NCI-H69 (cell line): ENCODE measurements around the gene SPECC1L.

Experiments used
- DNase-seq: peaks from one replicate; lab custom pipeline; 2025; lab: John Stamatoyannopoulos, UW

The SPECC1L gene

DNA sequence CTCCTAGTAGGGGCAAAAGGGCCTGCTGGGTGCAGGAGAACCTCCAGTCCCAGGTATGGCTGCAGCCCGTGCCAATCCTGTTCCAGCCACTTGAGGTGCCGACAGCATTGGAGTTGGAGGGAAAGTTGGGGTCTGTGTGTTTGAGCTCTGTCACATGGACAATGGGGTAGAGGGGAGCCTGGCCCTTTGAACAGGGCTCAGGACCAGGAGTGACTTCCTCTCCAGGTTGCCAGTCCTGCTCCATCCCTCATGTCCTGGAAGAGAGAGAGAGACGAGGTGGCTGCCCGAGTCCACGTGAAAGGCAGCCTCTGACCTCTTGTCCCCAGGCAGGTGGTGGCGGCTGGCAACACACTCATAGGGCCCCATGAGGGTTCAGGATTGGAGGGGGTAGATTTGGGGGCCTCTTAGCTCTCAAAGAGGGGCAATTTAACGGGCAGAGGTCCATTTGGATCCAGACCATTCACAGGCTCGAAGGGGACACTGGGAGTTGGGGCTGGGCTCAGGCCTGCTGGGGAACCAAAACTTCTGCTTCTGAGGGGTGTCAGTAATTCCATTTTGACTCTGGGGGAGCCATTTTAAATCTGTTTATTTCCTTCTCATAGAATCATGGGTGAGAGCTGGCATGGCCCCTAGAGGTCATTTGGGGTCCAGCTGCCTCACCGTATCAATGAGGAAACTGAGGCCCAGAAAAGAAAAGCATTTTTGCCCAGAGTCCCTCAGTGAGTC, 160.8 kb downstream of the SPECC1L start:
- DNase-seq = peak; percentile 17

GRCh38 chr22:24432059-24432853, 161.6 kb downstream of the SPECC1L start:
- DNase-seq = peak; percentile 61

DNA sequence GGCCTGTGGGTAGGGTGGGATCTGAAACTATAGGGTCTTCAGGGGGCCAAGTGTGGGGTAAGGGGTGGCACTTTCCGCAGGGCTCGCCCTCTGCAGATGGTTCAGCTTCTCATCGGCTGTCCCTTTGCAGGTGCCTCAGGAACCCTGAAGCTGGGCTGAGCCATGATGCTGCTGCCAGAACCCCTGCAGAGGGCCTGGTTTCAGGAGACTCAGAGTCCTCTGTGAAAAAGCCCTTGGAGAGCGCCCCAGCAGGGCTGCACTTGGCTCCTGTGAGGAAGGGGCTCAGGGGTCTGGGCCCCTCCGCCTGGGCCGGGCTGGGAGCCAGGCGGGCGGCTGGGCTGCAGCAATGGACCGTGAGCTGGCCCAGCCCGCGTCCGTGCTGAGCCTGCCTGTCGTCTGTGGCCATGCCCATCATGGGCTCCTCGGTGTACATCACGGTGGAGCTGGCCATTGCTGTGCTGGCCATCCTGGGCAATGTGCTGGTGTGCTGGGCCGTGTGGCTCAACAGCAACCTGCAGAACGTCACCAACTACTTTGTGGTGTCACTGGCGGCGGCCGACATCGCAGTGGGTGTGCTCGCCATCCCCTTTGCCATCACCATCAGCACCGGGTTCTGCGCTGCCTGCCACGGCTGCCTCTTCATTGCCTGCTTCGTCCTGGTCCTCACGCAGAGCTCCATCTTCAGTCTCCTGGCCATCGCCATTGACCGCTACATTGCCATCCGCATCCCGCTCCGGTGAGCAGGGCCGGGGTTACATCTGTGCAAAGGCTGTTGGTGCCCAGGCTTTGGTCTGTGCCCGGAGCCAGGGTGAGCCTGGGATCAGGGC, 162.6 kb downstream of the SPECC1L start:
- no peak for DNase-seq

DNA sequence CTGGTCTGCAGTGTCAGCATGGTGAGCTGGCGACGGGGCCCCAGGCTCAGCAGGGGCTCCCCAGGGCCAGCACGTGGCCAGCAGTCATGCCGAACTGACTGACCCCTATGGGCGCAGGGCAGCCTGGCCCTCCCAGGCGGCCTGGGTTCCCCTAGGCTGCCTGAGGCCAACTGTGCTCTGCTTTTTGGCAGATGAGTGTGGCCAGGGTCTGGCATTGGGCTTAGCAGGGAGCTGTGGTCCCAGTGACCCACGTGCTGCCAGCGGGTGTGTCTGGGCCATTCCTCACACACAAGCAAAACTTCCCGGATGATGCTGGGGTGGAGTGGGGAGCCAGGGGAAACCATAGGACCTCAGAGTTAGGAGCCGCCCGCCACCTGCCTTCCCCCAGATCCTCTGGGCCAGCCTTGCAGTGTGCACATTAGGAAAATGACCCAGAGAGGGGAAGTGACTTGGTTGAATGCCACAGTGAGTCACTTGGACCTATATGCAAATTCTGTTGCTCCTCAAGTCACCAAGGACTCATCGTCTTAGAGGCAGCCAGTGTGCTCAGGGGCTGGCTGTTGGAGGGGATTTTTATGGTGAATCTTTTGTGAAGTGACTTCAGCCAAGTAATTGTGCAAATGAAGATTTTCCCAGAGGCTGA, 163.3 kb downstream of the SPECC1L start:
- DNase-seq = no peak

DNA sequence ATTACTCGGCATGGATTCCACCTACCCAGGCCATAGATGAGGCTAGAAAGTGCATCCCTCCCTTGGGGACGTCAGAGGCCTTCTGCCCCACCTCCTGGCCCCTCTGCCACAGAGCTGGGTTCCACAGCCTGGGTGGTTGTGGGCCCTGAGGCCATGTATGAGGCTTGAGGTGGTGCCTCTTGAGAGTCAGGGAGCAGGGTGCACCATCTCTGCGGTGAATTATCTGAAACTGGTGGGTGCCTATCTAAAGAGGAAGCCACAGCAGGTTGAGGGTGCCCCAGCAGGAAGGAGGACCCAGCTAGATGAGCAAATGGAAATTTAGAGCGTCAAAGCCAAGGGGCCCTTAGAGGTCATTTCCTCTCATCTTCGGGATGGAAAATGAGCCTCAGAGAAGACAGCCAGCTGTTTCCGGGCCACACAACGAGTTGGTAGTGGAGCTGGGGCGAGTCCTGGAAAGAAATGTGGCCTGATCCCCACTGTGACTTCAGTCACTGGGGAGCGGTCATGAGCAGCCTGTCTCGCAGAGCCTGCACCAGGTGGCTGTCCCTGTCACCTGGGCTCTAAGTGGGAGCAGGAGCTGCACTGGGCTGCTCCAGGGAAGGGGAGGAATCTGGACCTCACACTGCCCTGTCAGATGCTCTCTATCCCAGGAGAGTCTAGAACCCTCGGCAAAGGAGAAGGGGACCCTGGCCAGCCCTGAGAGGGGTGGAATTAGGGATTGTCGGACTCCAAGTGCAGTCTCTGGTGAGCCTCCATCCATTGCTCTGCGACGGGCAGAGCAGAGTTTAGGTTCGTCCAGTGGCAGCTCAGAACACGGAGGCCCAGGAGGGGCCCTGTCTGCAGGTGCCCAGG, 164.1 kb downstream of the SPECC1L start:
- DNase-seq = no peak

DNA sequence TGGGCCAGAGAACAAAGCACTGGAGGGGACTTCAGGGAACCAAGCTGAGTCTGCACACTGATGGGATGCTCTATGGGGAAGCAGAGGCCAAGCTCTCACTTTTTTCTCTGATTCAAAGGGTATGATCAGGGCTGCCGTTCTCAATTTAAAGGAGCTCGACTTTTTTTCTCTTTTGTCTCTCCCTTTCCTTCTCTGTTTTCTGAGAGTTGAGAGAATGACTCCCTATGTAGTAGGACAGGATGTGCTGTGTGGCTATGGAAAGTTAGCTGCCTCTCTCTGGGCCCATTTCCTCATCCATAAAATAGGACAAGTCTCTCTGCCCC, 164.7 kb downstream of the SPECC1L start:
- no peak for DNase-seq

- DNase-seq = no peak
These were observed 165.3 kb downstream of the SPECC1L start for GRCh38 chr22:24435861-24436371.

DNA sequence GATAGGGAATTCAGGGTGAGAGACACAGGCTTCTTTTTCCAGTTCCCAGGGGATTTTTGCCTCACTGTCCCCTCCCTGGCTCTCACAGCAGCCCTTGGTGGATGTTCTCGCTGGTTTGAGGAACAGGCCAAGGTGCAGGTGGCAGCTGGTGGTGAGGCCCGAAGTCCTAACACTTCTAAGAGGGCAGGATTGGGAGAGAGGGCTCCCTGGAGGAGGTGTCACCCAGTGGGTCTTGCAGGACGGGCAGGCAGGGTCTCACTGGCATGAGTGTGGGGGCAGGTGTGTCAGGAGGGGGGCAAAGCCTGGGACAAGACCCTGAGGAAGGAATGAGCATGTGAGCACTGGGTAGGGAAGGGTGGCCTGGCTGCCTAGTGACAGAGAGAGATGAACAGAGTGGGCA, 165.9 kb downstream of the SPECC1L start:
- no peak for DNase-seq

- no peak for DNase-seq
These were observed 166.5 kb downstream of the SPECC1L start for GRCh38 chr22:24437091-24437490.

GRCh38 chr22:24437741-24438328, 167.2 kb downstream of the SPECC1L start:
- DNase-seq = peak; percentile 83

DNA sequence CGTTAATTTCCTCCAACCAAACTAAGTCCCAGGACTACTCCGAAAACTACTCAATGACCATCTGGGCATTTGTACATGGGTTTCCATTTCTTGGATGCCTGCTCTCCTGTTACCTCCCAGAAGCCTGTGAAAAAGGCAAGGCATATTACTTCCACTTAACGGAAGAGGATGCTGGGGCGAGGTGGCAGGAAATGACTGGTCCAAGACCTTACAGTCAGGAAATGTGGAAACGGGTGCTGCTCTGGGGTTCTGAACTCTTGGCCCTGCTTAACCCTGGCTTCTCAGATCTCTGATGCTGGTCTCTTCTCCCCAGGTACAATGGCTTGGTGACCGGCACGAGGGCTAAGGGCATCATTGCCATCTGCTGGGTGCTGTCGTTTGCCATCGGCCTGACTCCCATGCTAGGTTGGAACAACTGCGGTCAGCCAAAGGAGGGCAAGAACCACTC, 169.7 kb downstream of the SPECC1L start:
- no peak for DNase-seq

- peak; percentile 51 for DNase-seq
These were observed 170.2 kb downstream of the SPECC1L start for GRCh38 chr22:24440718-24441405.

DNA sequence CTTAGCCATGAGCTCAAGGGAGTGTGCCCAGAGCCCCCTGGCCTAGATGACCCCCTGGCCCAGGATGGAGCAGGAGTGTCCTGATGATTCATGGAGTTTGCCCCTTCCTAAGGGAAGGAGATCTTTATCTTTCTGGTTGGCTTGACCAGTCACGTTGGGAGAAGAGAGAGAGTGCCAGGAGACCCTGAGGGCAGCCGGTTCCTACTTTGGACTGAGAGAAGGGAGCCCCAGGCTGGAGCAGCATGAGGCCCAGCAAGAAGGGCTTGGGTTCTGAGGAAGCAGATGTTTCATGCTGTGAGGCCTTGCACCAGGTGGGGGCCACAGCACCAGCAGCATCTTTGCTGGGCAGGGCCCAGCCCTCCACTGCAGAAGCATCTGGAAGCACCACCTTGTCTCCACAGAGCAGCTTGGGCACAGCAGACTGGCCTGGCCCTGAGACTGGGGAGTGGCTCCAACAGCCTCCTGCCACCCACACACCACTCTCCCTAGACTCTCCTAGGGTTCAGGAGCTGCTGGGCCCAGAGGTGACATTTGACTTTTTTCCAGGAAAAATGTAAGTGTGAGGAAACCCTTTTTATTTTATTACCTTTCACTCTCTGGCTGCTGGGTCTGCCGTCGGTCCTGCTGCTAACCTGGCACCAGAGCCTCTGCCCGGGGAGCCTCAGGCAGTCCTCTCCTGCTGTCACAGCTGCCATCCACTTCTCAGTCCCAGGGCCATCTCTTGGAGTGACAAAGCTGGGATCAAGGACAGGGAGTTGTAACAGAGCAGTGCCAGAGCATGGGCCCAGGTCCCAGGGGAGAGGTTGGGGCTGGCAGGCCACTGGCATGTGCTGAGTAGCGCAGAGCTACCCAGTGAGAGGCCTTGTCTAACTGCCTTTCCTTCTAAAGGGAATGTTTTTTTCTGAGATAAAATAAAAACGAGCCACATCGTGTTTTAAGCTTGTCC, 171.0 kb downstream of the SPECC1L start:
- peak; percentile 64 for DNase-seq

DNA sequence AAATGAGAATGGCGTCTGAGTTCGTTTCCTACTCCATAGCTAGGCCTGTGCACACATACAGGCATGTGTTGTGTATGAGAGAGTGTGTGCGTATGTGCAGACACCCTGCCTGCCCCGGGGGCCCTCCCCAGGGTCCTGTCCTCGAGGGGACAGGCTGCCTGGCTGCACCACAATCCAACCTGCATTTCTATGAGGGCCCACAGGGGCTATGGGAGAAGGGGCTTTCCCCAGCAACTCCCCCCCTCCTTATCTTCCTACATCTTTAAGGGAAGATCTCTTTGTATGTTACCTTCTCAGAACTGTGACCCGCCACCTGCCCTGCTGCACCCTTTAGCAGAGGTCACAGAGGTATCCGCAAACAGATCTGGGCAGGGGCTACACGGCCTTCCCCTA, 171.7 kb downstream of the SPECC1L start:
- no peak for DNase-seq

DNA sequence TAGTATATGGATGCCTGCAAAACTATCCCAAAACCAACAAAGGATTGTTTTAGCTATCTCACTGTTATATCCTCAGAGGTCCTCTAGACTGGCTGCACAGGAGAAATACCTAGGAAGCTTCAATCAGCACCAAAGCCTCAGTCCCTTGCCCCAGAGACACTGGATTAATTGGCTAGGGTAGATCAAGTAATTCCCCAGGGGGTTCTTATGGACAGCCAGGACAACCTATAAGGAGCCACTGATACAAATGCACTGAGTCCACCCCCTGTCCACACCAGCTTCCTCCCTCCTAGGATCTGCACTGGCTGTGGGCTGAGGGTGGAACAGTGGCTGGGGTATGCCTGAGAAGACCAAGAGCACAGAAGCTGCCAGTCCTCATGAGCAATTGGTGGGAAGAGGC, 173.0 kb downstream of the SPECC1L start:
- DNase-seq = no peak

DNA sequence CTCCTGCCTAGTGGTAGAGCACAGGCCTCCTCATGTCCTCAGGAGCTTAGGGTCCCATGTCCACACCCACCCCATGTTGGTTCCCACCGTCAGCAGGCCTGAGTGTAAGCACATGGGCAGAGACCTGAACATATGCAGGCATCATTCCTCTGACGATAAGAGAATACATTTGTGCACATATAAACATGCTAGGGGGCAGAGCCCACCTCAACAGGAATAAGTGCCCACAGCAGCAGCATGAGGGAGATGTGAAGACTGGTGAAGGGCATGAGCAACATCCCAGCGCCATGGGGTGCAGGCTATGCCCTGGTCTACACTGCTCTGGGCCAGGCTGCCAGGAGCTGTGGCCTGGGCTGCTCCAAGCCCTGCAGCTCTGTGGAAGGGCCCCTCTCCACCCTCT, 173.6 kb downstream of the SPECC1L start:
- no peak for DNase-seq

GRCh38 chr22:24444729-24445466, 174.3 kb downstream of the SPECC1L start:
- DNase-seq = no peak
